Kidney (tissue), 14 donors: ENCODE data around the gene DNAJB4. TPM values are rescaled to one million over a fixed set of nuclear protein-coding genes. Genes with fewer than 3 reads are reported as not detected.

ENCODE experiments used
- DNase-seq, 5 donors: peaks; one replicate each; pipeline ENCODE4 v3.0.0-alpha.2; 2013 to 2020
- FAIRE-seq: peaks from 2 replicates; lab custom pipeline; 2012; peaks lifted over from hg19 to GRCh38; lab: Jason Lieb, UNC
- H3K27ac ChIP-seq, 2 donors: one replicate each; pipeline ENCODE4 v1.7.0; 2013; ENCODE audit warnings: low read depth in 2 of 2, low read length in 2 of 2, inconsistent platforms in 1 of 2
- H3K27me3 ChIP-seq: one replicate; pipeline ENCODE4 v1.7.1; 2013; ENCODE audit warnings: low read length, inconsistent platforms; ENCODE audit not compliant: control insufficient read depth, insufficient read depth
- H3K36me3 ChIP-seq, 3 donors: one replicate each; pipeline versions ENCODE4 v1.7.0 to v1.7.1; 2013; ENCODE audit warnings: low read length in 3 of 3, control low read depth in 1 of 3, inconsistent platforms in 1 of 3; ENCODE audit not compliant: insufficient read depth in 3 of 3, control insufficient read depth in 2 of 3
- H3K4me1 ChIP-seq, 3 donors: one replicate each; pipeline versions ENCODE4 v1.7.0 to v1.7.1; 2013; ENCODE audit warnings: low read length in 3 of 3, inconsistent platforms in 1 of 3, low read depth in 1 of 3; ENCODE audit not compliant: control insufficient read depth in 2 of 3, insufficient read depth in 2 of 3
- H3K4me3 ChIP-seq, 3 donors: one replicate each; pipeline versions ENCODE4 v1.7.0 to v1.8.1; 2013; ENCODE audit warnings: low read length in 3 of 3, control low read depth in 1 of 3, inconsistent platforms in 1 of 3
- H3K9ac ChIP-seq, 3 donors: one replicate each; pipeline versions ENCODE4 v1.7.0 to v1.7.1; 2013; ENCODE audit warnings: low read length in 3 of 3, control low read depth in 1 of 3, inconsistent platforms in 1 of 3
- H3K9me3 ChIP-seq, 3 donors: one replicate each; pipeline versions ENCODE4 v1.7.0 to v1.7.1; 2013; ENCODE audit warnings: low read length in 3 of 3, control low read depth in 1 of 3, inconsistent platforms in 1 of 3; ENCODE audit not compliant: control insufficient read depth in 2 of 3, insufficient read depth in 1 of 3
- intact Hi-C: fragments of 100-400 bp; cut with DNase I; formaldehyde crosslinking; loops from one replicate; pipeline ENCODE4 v1.11.1; 2022
- polyA plus RNA-seq: library from polyadenylated mRNA; stranded (reverse); fragments of 350-450 nt; fragmentation: Illumina TruSeq; extraction: RNeasy Lipid Tissue Mini Kit (QIAGEN cat#74804); gene quantifications from one replicate; pipeline ENCODE4 v1.2.3, GENCODE V29; 2014; ENCODE audit warnings: low read depth, low replicate concordance; ENCODE audit not compliant: insufficient read depth
- total RNA-seq: library from RNA; stranded (reverse); fragmentation: NEBNext Ultra II Directional; extraction: Animal tissue kit (Norgen Biotek cat#: 25700); gene quantifications from one replicate; pipeline ENCODE4 v1.2.1, GENCODE V29; 2021
- TF ChIP-seq, protein P1 (sequence below): IDR thresholded peaks from 3 replicates; pipeline ENCODE4 v1.5.1; 2012; ENCODE audit warnings: mild to moderate bottlenecking, moderate library complexity, borderline replicate concordance; ENCODE audit not compliant: insufficient read depth; ENCODE audit errors: extremely low read depth
- donor health status: control.
- donor health status: control.
- donor health status: control.
- donor health status: control.
- donor health status: control.
- donor health status: DM: yes; HTN: yes; CAD: no.
- donor health status: Normal renal cell carcinoma (clear cell type).

Gene DNAJB4
- total and polyA plus RNA-seq, 2 donors from 2014 or later, result 17.0 to 34.7 TPM

- TF ChIP-seq, protein P1, sequence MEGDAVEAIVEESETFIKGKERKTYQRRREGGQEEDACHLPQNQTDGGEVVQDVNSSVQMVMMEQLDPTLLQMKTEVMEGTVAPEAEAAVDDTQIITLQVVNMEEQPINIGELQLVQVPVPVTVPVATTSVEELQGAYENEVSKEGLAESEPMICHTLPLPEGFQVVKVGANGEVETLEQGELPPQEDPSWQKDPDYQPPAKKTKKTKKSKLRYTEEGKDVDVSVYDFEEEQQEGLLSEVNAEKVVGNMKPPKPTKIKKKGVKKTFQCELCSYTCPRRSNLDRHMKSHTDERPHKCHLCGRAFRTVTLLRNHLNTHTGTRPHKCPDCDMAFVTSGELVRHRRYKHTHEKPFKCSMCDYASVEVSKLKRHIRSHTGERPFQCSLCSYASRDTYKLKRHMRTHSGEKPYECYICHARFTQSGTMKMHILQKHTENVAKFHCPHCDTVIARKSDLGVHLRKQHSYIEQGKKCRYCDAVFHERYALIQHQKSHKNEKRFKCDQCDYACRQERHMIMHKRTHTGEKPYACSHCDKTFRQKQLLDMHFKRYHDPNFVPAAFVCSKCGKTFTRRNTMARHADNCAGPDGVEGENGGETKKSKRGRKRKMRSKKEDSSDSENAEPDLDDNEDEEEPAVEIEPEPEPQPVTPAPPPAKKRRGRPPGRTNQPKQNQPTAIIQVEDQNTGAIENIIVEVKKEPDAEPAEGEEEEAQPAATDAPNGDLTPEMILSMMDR, result no peak
- H3K36me3 ChIP-seq, result no peaks in the 10 kb centered on the region
- H3K27me3 ChIP-seq, result no peaks in the 10 kb centered on the region
- no peaks in the 10 kb centered on the region for H3K4me1 ChIP-seq
- no peak overlapping the region for H3K9ac ChIP-seq
- intact Hi-C loops, result no loop called here
- H3K4me3 ChIP-seq, result no peak overlapping the region
- H3K9me3 ChIP-seq, result no peaks in the 10 kb centered on the region
- no peak overlapping the region for H3K27ac ChIP-seq
- FAIRE-seq (no peak), DNase-seq (no peak)
These were observed 49.8 kb downstream of the DNAJB4 start for GRCh38 chr1:78054559-78054958.

DNA sequence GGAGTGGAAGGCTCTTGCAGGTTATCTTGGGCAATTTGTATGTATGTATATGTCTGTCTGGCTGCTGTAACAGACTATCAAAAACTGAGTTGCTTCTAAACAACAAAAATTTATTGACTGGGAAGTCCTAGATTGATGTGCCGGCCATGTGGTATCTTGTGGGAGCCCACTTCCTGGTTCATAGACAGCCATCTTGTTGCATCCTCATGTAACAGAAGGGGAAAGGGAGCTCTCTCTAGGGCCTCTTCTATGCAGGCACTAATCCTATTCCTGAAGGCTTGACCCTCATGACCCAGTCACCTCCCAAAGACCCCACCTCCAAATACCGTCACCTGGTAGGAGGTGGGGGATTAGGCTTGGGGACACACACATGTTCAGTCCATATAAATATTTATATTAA, 50.2 kb downstream of the DNAJB4 start:
- DNase-seq (no peak), FAIRE-seq (no peak)
- TF ChIP-seq, protein P1, result no peak
- no peaks in the 10 kb centered on the region for H3K4me1 ChIP-seq
- H3K4me3 ChIP-seq, result no peak overlapping the region
- no peaks in the 10 kb centered on the region for H3K9me3 ChIP-seq
- no peaks in the 10 kb centered on the region for H3K36me3 ChIP-seq
- no peak overlapping the region for H3K9ac ChIP-seq
- no peak overlapping the region for H3K27ac ChIP-seq
- H3K27me3 ChIP-seq, result no peaks in the 10 kb centered on the region
- intact Hi-C loops, result no loop called here

DNA sequence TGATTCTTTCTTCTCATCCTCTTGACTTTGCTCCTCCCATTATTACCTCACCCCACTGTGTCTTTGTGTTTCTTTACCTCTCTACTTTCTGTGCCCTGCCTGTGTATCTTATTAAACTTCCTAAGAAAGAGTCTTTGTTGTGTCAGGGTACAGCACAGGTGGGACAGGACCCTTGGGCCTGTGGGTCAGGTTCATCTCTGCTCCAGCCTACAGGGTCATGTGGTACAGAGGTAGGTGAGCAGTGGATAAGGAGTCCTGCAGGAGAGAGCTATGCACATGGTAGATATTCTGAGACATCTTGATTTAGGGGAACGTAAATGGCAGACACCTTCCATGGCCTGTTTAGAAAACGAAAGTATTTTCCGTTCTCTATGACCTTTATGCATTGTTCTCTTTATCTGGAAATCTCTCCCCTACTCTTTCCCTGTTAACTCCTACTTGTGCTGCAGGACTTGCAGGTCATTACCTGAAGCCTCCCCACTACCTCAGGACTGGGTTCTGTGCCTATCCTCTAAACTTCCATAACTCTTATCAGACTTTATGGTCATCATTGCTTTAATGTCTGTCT, 50.9 kb downstream of the DNAJB4 start:
- intact Hi-C loops, result no loop called here
- TF ChIP-seq, protein P1, result no peak
- FAIRE-seq (no peak), DNase-seq (no peak)
- no peaks in the 10 kb centered on the region for H3K36me3 ChIP-seq
- no peak overlapping the region for H3K9ac ChIP-seq
- no peak overlapping the region for H3K27ac ChIP-seq
- H3K4me1 ChIP-seq, result no peaks in the 10 kb centered on the region
- H3K4me3 ChIP-seq, result peak overlapping the region in 2 of 3 donors; percentile 4 to 22
- no peaks in the 10 kb centered on the region for H3K9me3 ChIP-seq
- no peaks in the 10 kb centered on the region for H3K27me3 ChIP-seq

GRCh38 chr1:78058670-78059069, 53.9 kb downstream of the DNAJB4 start:
- intact Hi-C loops, result no loop called here
- no peak overlapping the region for H3K27ac ChIP-seq
- TF ChIP-seq, protein P1, result no peak
- H3K27me3 ChIP-seq, result no peaks in the 10 kb centered on the region
- FAIRE-seq (no peak), DNase-seq (no peak)
- H3K9ac ChIP-seq, result no peak overlapping the region
- H3K4me1 ChIP-seq, result no peaks in the 10 kb centered on the region
- no peaks in the 10 kb centered on the region for H3K36me3 ChIP-seq
- no peak overlapping the region for H3K4me3 ChIP-seq
- no peaks in the 10 kb centered on the region for H3K9me3 ChIP-seq
